GM10248 (cell line): ENCODE data around the gene ERBB4.

Source experiments
- CTCF ChIA-PET: fragments of 300-600 bp; sonication (Branson Sonifier 250); formaldehyde crosslinking; extraction: SDS; loops from one replicate; lab custom pipeline; 2021; ENCODE audit warnings: antibody characterized with exemption; lab: Yijun Ruan, JAX
- POLR2A ChIA-PET: fragments of 350-650 bp; sonication (Branson Sonifier 250); formaldehyde crosslinking; extraction: SDS; loops from one replicate; lab custom pipeline; 2020; ENCODE audit warnings: antibody characterized with exemption; lab: Yijun Ruan, JAX
- DNase-seq: peaks from one replicate; pipeline ENCODE4 v3.0.0; 2012; ENCODE audit errors: extremely low spot score
- CTCF ChIP-seq: IDR thresholded peaks from 2 replicates; pipeline ENCODE4 v1.5.1; 2012; ENCODE audit warnings: mild to moderate bottlenecking, low read depth; ENCODE audit errors: extremely low read depth, missing control alignments, control extremely low read depth

ERBB4 gene

GRCh38 chr2:212343167-212343566, 195.4 kb downstream of the ERBB4 start:
- no peak for TF ChIP-seq CTCF
- DNase-seq, result no peak
- POLR2A ChIA-PET, result no interaction called here
- CTCF ChIA-PET, result no interaction called here

- no peak for DNase-seq
- TF ChIP-seq CTCF, result no peak
- POLR2A ChIA-PET, result no interaction called here
- CTCF ChIA-PET, result interaction anchor here (1.5 kb wide), 1 partner anchor 15 kb away, joined by 3 read pairs; no protein-coding TSS in a partner anchor
These were observed 200.9 kb downstream of the ERBB4 start for GRCh38 chr2:212337486-212338343.

- ChIA-PET POLR2A (no interaction called here), CTCF (no interaction called here)
- no peak for DNase-seq
- TF ChIP-seq CTCF, result no peak
These were observed 201.6 kb downstream of the ERBB4 start for GRCh38 chr2:212337036-212337435.

GRCh38 chr2:212330263-212330662, 208.3 kb downstream of the ERBB4 start:
- POLR2A ChIA-PET, result no interaction called here

GRCh38 chr2:212328712-212329496, 209.7 kb downstream of the ERBB4 start:
- POLR2A ChIA-PET, result no interaction called here
- DNase-seq, result no peak
- CTCF ChIA-PET, result interaction anchor here (1.1 kb wide), 1 partner anchor 13 kb away, joined by 4 read pairs; no protein-coding TSS in a partner anchor
- no peak for TF ChIP-seq CTCF

More at GRCh38 chr2:212330263-212330662, 208.3 kb downstream of the ERBB4 start:
- no peak for DNase-seq
- CTCF ChIA-PET, result no interaction called here
- no peak for TF ChIP-seq CTCF

- ChIA-PET POLR2A (no interaction called here), CTCF (interaction anchor here (1.1 kb wide), 1 partner anchor 12 kb away, joined by 4 read pairs; no protein-coding TSS in a partner anchor)
- DNase-seq, result no peak
- no peak for TF ChIP-seq CTCF
These were observed 210.5 kb downstream of the ERBB4 start for GRCh38 chr2:212328136-212328535.
